Measurements from ENCODE around the gene B4GAT1. TPM values are rescaled to one million over a fixed set of nuclear protein-coding genes. Genes with fewer than 3 reads are reported as not detected.

Gene B4GAT1
- total and polyA plus RNA-seq, 2 of the 13 experiments (the other 11 are each of a cell fraction or from before 2014, with no cell fraction given), result 40.4 to 109 TPM

GRCh38 chr11:66310324-66310723 lies 37.1 kb downstream of the B4GAT1 start:
- Histone ChIP-seq H3K9me3 (ENCODE audit: low read length) (no peaks in the 10 kb centered on the region), H3K4me2 (ENCODE audit: low read depth, low read length) (no peak overlapping the region), H3K36me3 (replicated peaks in 1 of 2; ENCODE audit: control insufficient read depth in 1 of 2, insufficient read depth in 2 of 2, low read length in 2 of 2) (no peaks in the 10 kb centered on the region), H3K9ac (ENCODE audit: insufficient read depth, low read depth, low read length) (no peak overlapping the region), H3K27me3 (ENCODE audit: control insufficient read depth in 1 of 2, insufficient read depth in 2 of 2, low read length in 2 of 2) (peaks cover under 1 to 7% of the 10 kb centered on the region in 2 experiments; a peak in 1 of 5 replicates), H3K79me2 (ENCODE audit: insufficient read depth, low read length) (no peaks in the 10 kb centered on the region), H4K20me1 (ENCODE audit: insufficient read depth, low read length) (no peaks in the 10 kb centered on the region), H3K4me1 (ENCODE audit: insufficient read depth, low read length) (peaks cover 36% of the 10 kb centered on the region), H3K27ac (ENCODE audit: extremely low read length, insufficient read depth, low read length) (no peak overlapping the region), H3K4me3 (replicated peaks in 1 of 3; ENCODE audit: insufficient read depth in 1 of 3, low read depth in 2 of 3, low read length in 3 of 3) (no peak overlapping the region), H2AFZ (ENCODE audit: low read length) (no peak overlapping the region)
- DNase-seq (ENCODE audit: low spot score) (no peak), FAIRE-seq (no peak), ATAC-seq (no peak)
- in situ Hi-C loops (cut with HindIII; ENCODE audit: extremely low pct_ligation_motif_present, low pct_unique_long_range_greater_than_20kb) (no loop called here), intact Hi-C loops (cut with micrococcal nuclease; ENCODE audit: unreplicated experiment) (loop anchor here (10.0 kb wide), 1 partner anchor 74 kb away; no protein-coding TSS in a partner anchor)
- no peak for TF ChIP-seq ZNF329 (CRISPR knock-in tag; IDR thresholded peaks at IDR 0.05; ENCODE audit: low read depth)
- no peak for TF ChIP-seq HNRNPH1 (optimal IDR thresholded peaks at IDR 0.05; ENCODE audit: low read depth, low read length)
- TF ChIP-seq JDP2 (CRISPR knock-in tag; IDR thresholded peaks at IDR 0.05; ENCODE audit: borderline replicate concordance), result no peak
- TF ChIP-seq ZNF234 (CRISPR knock-in tag; conservative IDR thresholded peaks at IDR 0.05), result no peak
- no peak for TF ChIP-seq ZNF205 (CRISPR knock-in tag; IDR thresholded peaks at IDR 0.05)
- TF ChIP-seq NONO (IDR thresholded peaks at IDR 0.05), result no peak
- no peak for TF ChIP-seq NONO (CRISPR knock-in tag; conservative IDR thresholded peaks at IDR 0.05)
- no peak for TF ChIP-seq ZNF775 (CRISPR knock-in tag; IDR thresholded peaks at IDR 0.05; ENCODE audit: borderline replicate concordance)
- TF ChIP-seq KDM3A (CRISPR knock-in tag; IDR thresholded peaks at IDR 0.05; ENCODE audit: low read depth), result no peak
- TF ChIP-seq ZNF160 (CRISPR knock-in tag; IDR thresholded peaks at IDR 0.05), result no peak
- TF ChIP-seq MAFF (IDR thresholded peaks at IDR 0.05; ENCODE audit: low read depth, low read length), result no peak
- no peak for TF ChIP-seq CENPT (CRISPR knock-in tag; IDR thresholded peaks at IDR 0.05; ENCODE audit: low read depth)
- TF ChIP-seq ZNF766 (CRISPR knock-in tag; IDR thresholded peaks at IDR 0.05; ENCODE audit: borderline replicate concordance), result no peak
- WGBS (ENCODE audit: low lambda C conversion rate), result 58% methylated on average over 8 of the region's 8 CpGs
- ChIA-PET POLR2A (interaction anchor here (2.9 to 5.2 kb wide), 3 partner anchors 10 to 23 kb away, joined by 10 to 121 read pairs (median 35); partner anchors contain the start of gene YIF1A), CTCF (ENCODE audit: low intra/inter-chr PET ratio, low total read pairs) (interaction anchor here (4.2 kb wide), 1 partner anchor 26 kb away, joined by 32 read pairs; the partner anchor contains the start of gene RIN1)
- no TSS peak for BruUV-seq (replicated peaks)
